Measurements from ENCODE around the gene CAVIN4. TPM values are rescaled to one million over a fixed set of nuclear protein-coding genes. Genes with fewer than 3 reads are reported as not detected.

The CAVIN4 gene, protein sequence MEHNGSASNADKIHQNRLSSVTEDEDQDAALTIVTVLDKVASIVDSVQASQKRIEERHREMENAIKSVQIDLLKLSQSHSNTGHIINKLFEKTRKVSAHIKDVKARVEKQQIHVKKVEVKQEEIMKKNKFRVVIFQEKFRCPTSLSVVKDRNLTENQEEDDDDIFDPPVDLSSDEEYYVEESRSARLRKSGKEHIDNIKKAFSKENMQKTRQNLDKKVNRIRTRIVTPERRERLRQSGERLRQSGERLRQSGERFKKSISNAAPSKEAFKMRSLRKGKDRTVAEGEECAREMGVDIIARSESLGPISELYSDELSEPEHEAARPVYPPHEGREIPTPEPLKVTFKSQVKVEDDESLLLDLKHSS
- total RNA-seq, result under 1 TPM; 0.18 to 0.22 TPM
- long read RNA-seq, result 0 reads

DNA sequence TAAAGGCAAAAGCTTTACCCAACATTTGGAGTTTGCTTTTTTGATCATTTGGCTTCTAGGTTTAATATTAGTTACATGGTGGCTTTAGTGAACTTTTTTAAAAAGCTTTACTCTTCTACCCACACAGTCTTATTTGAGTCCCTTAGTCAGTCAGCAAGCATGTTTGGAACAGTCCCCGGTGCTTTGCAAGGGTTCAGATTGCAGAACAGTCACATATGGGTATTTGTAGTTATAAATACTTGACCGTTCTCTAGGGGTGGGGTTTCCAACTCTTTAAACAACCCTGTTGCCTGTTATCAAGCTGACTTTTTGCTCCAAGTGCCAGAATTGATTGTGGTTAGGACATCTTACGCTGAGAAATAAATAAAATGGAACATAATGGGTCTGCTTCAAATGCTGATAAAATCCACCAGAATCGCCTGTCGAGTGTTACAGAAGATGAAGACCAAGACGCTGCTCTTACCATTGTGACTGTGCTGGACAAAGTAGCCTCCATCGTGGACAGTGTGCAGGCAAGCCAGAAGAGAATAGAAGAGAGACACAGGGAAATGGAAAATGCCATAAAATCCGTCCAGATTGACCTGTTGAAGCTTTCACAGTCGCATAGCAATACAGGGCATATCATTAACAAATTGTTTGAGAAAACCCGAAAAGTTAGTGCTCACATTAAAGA lies at the start of gene CAVIN4:
Gene CAVIN4, plus strand, starts transcription at position 304 of the 673 bp plus-strand sequence. Its CDS starts 65 bp downstream, at position 369.
- intact Hi-C loops (cut with DNase I, micrococcal nuclease), result no loop called here
- ATAC-seq (no peak), DNase-seq (no peak)

DNA sequence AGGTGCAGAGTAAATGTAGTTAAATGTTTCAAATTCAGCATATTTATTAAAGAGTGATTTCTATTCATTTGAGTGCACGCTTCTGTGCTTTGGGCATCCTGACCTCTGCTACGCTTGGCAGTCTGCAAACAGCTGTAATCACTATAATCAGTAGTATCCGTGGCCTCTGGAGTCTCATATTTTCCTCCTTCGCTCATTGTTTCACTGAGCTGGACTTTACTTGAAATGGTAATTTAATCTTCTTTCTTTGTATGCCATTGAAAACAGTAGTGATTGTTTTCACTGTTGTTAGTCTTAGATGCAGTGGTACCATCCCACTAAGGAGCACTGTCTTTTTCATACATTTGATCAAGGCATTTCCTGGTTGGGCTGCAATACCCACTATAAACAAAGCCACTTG lies 43.5 kb upstream of the CAVIN4 start:
- DNase-seq, result no peak
- ATAC-seq, result no peak
- intact Hi-C loops (cut with DNase I, micrococcal nuclease), result no loop called here

DNA sequence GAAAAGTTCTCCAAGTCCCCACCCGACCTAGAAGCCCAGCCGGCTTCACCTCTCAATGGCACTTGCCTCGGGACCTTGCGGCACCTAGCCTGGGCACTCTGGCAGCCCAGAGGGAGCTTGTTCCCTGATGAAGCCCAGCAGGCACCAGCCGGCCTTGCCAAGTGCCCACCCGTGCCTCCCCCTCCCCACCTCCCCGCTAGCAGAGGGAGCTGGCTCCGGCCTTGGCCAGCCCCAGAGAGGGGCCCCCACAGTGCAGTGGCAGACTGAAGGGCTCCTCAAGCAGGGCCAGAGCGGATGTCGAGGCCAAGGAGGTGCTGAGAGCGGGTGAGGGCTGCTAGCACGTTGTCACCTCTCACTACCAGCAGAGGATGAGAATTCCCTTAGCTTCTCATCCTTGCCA lies 37.6 kb upstream of the CAVIN4 start:
- intact Hi-C loops (cut with DNase I, micrococcal nuclease), result no loop called here

DNA sequence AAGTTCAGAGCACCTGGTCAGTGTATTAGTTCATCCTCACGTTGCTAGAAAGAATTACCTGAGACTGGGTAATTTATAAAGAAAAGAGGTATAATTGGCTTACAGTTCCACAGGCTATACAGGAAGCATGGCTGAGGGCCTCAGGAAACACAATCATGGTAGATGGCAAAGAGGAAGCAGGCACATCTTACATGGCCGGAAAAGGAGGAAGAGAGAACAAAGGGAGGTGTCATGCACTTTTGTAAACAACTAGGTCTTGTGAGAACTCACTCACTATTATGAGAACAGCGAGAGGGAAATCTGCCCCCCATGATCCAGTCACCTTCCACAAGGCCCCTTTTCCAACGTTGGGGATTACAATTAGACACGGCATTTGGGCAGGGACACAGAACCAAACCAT lies 28.8 kb upstream of the CAVIN4 start:
- DNase-seq, result no peak
- no peak for ATAC-seq

More for the DNA sequence above, 37.6 kb upstream of the CAVIN4 start:
- DNase-seq (no peak), ATAC-seq (no peak)

DNA sequence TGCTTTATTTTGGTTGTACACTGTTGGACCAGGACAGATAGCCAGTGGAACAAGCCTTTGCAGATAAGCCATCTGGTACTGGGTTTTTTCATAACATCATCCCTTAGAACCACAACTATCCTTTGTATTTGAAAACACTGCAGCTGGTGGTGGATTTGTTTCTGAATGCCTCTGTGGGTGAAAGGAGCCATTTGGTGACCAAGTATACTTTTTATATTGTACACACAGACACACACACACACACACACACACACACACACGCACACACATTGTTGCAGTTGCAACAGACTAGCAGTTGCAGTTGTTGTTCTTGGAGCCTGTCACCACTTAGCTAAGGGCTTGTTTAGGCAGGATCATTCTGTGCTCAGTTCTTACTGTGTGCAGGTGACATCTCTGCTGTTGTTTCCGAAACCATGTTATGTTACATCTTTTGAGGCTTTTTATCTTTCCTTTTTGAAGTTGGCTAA lies 22.9 kb upstream of the CAVIN4 start:
- no peak for DNase-seq
- intact Hi-C loops (cut with DNase I, micrococcal nuclease), result no loop called here
- ATAC-seq, result no peak

More for the DNA sequence above, 28.8 kb upstream of the CAVIN4 start:
- intact Hi-C loops (cut with DNase I, micrococcal nuclease), result no loop called here

DNA sequence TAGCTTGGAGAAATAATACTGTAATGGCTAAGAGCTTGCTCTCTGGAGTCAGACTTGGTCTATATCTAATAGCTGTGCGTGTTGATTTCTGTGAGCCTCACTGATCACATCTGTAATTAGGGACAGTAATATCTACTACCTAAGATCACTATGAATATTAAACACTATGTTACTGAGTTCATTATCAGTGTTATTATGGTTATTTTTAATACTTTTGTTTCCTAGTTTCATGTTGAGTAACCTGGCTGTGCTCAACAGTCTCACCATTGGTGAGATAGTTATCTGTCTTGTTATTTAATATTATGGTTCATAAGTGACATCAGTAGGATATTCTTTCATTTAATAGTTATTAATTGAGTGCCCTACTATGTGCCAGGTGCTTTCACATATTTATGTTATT lies 22.4 kb upstream of the CAVIN4 start:
- ATAC-seq (no peak), DNase-seq (no peak)
- intact Hi-C loops (cut with DNase I, micrococcal nuclease), result no loop called here

DNA sequence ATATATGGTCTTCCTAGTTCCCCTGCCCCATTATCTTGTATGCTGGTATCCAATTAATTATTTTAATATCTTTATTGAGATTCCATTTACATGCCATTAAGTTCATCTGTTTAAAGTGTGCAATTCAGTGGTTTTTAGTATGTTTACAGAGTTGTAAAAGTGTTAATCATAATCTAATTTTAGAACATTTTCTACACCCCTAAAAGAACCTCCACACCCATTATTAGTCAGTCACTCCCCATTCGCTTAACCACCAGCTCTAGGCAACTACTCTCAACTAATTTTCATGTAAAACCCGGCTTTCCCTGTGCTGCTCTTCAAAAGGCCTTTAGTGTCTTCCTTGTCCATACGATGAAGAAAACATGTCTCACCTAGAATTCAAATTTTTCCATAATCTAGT lies 20.8 kb upstream of the CAVIN4 start:
- no peak for ATAC-seq
- DNase-seq, result no peak
- intact Hi-C loops (cut with DNase I, micrococcal nuclease), result no loop called here

DNA sequence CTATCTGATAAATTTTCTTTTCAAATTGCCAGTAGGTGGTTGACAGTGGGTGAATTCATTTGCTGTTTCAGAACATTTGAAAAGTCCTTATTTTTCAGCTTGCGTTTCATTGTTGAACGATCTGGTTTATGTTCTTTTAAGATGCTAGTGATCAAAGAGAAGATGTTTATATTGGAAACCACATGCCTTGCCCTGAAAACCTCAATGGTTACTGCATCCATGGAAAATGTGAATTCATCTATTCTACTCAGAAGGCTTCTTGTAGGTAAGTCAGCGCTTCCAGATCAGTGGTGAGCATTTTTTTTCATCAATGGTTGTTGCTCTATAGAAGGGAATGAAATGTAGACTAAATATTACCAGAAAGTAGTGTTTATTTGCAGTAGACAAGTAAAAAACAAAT lies 16.6 kb upstream of the CAVIN4 start:
- intact Hi-C loops (cut with DNase I, micrococcal nuclease), result no loop called here
- no peak for DNase-seq
- no peak for ATAC-seq

DNA sequence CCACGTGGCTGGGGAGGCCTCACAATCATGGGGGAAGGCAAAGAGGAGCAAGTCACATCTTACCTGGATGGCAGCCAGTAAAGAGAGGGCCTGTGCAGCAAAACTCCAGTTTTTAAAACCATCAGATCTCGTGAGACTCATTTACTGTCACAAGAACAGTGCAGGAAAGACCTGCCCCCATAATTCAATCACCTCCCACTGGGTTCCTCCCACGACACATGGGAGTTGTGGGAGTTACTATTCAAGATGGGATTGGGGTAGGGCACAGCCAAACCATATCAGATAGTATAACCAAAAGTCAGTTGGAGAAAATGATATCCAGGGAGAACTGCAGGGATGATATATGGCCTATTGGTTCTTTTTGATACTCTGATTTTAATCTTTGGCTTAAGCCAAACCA lies 10.0 kb upstream of the CAVIN4 start:
- intact Hi-C loops (cut with DNase I, micrococcal nuclease), result no loop called here
- no peak for ATAC-seq

DNA sequence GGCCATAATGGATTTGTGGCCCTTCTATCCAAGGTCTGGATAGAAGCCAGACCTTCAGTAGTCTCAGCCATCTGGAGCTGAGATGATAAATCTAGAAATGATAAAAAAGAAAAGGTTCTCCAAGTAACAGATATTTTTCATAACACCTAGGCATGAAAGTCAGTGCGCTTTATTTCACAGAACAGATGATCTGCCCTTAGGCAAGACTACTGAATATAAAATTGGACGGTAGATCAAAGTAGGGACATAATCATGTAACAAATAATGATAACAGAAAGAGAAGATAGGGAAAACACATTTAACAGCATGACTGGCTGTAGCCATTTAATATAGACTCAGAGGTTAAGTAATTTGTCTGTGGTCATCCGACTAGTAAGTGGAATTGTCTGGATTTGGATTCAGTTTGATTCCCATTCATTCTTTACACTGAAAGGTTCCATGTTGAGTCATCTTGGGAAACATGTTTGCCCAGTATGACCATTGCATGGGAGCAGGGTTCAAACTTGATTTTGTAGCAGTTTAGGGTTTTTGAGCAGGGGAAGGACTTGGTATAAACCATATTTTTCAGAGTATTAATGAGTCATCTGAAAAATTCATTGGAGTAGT lies 4.1 kb upstream of the CAVIN4 start:
- intact Hi-C loops (cut with DNase I, micrococcal nuclease), result no loop called here
- no peak for ATAC-seq
- DNase-seq, result no peak

More for the DNA sequence above, 10.0 kb upstream of the CAVIN4 start:
- no peak for DNase-seq

DNA sequence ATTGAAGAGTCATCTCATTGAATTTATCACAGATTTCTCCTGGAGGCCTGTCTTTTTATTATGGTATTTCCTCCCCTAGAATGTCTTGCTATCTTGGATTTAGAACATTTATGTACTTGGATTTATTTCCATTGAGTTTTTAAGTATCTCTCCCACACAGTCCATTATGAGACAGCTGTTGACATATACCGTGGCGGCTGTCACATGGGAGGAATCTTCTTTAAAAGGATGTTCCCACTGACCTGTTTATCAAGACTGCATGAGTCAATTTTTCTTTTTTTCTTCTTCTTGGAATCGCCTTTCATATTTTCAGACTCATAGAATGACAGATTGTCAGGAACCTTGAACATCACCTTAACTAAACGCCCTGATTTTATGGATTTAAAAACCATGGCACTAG lies 2.9 kb upstream of the CAVIN4 start:
- ATAC-seq (no peak), DNase-seq (no peak)
- intact Hi-C loops (cut with DNase I, micrococcal nuclease), result no loop called here

DNA sequence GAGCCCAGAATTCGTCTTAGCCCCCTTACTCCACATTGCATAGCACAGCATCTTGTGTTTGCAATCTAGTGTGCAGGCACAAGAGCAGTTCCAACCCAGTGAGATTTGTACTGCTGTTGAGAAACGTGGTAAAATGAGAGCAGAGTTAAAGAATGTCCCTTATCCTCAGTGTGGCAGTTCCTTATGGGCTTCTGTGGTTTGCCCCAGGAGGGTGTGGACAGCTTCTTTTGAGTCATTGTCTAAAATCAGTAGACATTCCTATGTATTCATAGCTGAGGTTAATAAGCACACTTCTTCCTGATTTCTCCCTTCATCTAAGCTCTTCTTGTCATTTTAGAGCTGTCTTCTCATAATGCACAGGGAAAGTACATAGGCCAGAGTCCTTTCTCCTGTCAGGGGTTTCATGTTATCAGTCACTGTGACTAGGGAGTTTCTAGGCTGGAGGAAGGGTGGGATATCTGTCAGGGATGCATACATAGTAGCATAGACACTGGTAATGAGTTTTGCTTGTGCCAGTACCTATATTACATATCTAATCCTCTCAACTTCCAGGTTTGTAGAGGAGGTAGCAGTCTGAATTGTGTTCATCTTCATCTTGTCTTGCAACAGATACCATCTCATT lies 2.0 kb upstream of the CAVIN4 start:
- ATAC-seq (no peak), DNase-seq (no peak)
- intact Hi-C loops (cut with DNase I, micrococcal nuclease), result no loop called here

DNA sequence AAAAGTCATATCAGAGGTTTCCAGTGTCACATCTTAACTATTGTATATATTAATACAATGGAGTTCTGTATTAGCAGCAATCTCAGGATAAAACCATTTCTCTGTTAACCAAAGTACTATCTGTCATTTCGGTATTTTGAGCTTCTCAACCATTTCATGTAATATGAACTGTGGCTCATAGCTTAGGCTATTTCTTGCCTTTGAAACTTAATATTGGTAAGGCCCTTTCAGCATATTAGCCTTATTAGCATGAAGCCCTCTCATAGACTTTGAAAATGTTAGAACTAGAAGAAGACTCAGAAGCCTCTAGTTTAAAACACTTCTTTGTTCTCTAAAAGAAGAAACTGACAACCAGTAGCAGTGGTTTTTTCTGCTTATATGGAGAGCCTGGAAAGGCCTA lies 731 bp downstream of the CAVIN4 start:
- ATAC-seq (no peak), DNase-seq (no peak)
- intact Hi-C loops (cut with DNase I, micrococcal nuclease), result no loop called here

DNA sequence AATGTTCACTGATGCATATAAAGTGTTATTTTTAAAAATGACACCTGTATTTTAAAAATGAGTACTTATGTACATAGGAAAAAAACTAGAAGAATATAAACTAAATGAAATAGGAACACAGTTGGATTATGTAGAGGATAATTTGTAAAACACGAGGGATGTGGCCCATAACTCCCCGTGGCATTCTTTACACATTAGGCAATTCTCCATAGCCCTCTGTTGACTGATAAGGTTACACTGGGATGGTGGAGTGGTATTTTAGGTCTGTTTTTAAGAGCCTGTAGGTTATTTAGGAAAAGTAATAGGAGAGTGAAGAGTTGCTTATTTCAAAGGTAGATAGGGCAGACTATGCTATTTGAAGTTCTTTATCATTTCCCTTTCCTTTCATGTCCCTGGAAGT lies 1.8 kb downstream of the CAVIN4 start:
- no peak for ATAC-seq
- intact Hi-C loops (cut with DNase I, micrococcal nuclease), result no loop called here
- no peak for DNase-seq

DNA sequence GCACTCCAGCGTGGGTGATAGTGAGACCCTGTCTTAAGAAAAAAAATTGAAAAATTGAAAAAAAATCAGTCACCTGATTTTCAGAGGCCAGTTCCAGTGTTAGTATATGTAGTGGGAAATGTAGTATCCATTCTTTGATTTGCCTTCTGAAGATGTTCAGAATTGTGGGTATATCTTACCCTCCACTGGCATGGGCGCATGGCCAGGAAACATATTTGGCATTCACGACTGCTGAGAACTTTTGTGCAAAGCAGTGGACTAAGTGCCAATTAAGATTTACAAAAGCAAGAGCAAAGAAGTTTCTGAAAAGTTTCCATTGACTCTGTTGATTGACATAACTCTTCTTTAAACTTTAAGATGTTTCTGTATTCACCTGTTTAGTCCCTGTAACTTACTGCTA lies 2.4 kb downstream of the CAVIN4 start:
- intact Hi-C loops (cut with DNase I, micrococcal nuclease), result no loop called here
- no peak for ATAC-seq
- no peak for DNase-seq

DNA sequence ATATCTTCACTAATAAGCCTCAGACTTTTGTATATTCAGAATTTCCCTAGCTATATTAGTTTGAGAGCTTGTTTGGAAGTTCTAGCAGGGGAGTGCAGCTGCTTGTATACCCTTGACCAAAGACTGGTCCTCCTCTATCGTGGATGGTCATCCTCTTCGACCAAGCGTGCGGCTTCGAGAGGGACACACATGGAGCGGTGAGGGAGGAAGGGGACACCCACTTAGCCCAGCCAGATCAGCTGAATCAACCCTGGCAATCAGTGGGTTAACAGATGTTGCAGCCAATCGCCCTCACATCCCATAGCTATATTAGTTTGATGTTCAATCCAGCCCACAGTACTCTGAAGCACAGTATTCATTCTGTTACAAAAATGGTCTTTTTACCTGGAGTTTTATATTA lies 3.2 kb downstream of the CAVIN4 start:
- intact Hi-C loops (cut with DNase I, micrococcal nuclease), result no loop called here
- no peak for DNase-seq
- ATAC-seq, result no peak

DNA sequence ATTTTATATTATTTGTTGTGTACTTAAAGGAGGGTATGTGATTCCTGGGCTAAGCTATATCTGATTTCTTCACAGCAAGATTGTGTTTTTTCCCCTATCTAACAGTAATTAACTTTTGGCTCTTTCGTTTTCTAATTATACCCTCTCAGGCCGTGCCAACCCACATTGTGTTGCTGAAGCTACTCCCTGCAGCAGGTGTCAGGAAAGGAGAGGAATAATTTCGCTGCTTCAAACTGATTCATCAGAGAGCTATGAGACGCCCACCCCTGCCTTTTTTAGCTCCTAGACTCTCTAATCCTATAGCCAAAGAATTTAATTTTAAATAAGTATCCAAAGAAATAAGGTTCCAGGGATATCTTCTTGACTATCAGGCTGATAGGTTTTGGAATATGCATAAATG lies 3.8 kb downstream of the CAVIN4 start:
- intact Hi-C loops (cut with DNase I, micrococcal nuclease), result no loop called here
- no peak for ATAC-seq
- no peak for DNase-seq

DNA sequence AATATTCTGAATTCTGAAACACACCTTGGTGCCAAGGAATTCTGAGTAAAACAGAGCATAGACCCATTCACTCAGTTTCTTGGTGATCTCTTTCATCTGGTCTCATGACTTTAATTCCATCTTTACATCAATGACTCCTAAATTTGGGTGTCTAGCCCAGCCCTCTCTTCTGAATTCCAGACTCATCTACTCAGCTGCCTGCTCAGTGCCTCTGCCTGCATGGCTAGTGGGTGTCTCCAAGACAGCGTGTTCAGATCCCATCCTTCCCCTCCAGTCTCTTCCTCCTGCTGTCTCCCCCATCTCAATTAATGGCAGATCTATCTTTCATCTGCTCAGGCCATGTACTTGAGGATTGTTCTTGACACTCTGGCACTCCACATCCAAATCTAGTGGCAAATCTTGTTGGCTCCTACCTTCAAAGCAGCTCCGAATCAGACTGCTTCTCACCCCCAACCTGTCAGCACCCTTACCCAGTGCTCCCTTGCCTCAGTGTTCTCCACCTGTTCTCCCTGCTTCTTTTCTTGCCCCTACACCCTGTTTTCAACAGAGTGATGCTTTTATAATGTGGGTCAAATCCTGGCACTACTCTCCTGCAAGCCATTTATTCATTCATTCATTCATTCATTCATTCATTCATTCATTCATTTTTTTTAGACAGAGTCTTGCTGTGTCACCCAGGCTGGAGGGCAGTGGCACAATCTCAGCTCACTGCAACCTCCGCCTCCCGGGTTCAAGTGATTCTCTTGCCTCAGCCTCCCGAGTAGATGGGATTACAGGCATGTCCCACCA lies 5.3 kb downstream of the CAVIN4 start:
- ATAC-seq (no peak), DNase-seq (no peak)
- intact Hi-C loops (cut with DNase I, micrococcal nuclease), result no loop called here

DNA sequence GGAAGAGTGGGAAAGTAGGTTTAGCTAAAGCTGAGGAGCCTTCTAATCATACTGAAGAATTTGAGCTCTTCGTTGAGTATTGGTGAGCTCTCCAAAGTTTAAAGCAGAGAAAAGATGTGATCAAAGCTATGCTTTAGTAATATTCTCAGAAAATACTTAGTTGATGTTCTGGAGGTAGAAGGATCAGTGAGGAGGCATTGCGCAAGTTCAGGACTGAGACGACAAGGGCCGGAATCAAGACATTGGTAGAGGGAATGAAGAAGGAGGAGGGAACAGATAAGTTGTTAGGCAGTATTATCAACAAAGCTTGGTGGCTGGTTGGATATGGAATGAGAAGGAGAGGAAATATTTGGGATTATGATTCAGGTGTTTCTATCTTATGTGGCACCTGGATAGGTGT lies 7.1 kb downstream of the CAVIN4 start:
- intact Hi-C loops (cut with DNase I, micrococcal nuclease), result no loop called here
- no peak for ATAC-seq
- no peak for DNase-seq
